Neural cell (in vitro differentiated cells): ENCODE data around the gene MACF1. TPM values are rescaled to one million over a fixed set of nuclear protein-coding genes. Genes with fewer than 3 reads are reported as not detected.

Source experiments
- H2AFZ ChIP-seq: fragments of 200-600, 300-800 bp; sonication (generic), shearing (Covaris generic); 2 replicates; pipeline ENCODE4 v1.6.0; 2014; ENCODE audit warnings: low read depth, mild to moderate bottlenecking, antibody characterized with exemption, low read length, moderate library complexity
- H3F3A ChIP-seq: fragments of 200-600 bp; shearing (Covaris generic); 2 replicates; pipeline ENCODE4 v1.6.1; 2016; ENCODE audit warnings: mild to moderate bottlenecking, moderate library complexity, mixed read lengths, antibody characterized with exemption, low read length; ENCODE audit not compliant: insufficient read depth, poor library complexity, severe bottlenecking
- H3K27ac ChIP-seq: fragments of 200-600, 300-800 bp; sonication (generic), shearing (Covaris generic); 2 replicates; pipeline ENCODE4 v1.5.1; 2014; ENCODE audit warnings: mild to moderate bottlenecking, low read length, moderate library complexity
- H3K27me3 ChIP-seq: fragments of 300-800, 200-600 bp; sonication (generic), shearing (Covaris generic); 2 replicates; pipeline ENCODE4 v1.6.0; 2014; ENCODE audit warnings: mild to moderate bottlenecking, low read depth, low read length, moderate library complexity; ENCODE audit not compliant: insufficient read depth
- H3K36me3 ChIP-seq: fragments of 300-800, 200-600 bp; sonication (generic), shearing (Covaris generic); 2 replicates; pipeline ENCODE4 v1.5.1; 2014; ENCODE audit warnings: mild to moderate bottlenecking, antibody characterized with exemption, low read length, moderate library complexity; ENCODE audit not compliant: insufficient read depth
- H3K4me2 ChIP-seq: fragments of 300-800, 200-600 bp; sonication (generic), shearing (Covaris generic); 2 replicates; pipeline ENCODE4 v1.6.0; 2014; ENCODE audit warnings: mild to moderate bottlenecking, low read length
- H3K4me3 ChIP-seq: fragments of 300-800, 200-600 bp; sonication (generic), shearing (Covaris generic); 2 replicates; pipeline ENCODE4 v1.5.1; 2014; ENCODE audit warnings: mild to moderate bottlenecking, low read length, moderate library complexity
- H3K79me2 ChIP-seq: fragments of 200-600 bp; shearing (Covaris generic); replicated peaks from 2 replicates; pipeline ENCODE4 v1.6.0; 2014; ENCODE audit warnings: mild to moderate bottlenecking, low read length, moderate library complexity; ENCODE audit not compliant: insufficient read depth
- H3K9ac ChIP-seq: fragments of 300-800, 200-600 bp; sonication (generic), shearing (Covaris generic); 2 replicates; pipeline ENCODE4 v1.6.1; 2016; ENCODE audit warnings: mild to moderate bottlenecking, low read length, mixed read lengths
- H3K9me2 ChIP-seq: fragments of 200-600 bp; shearing (Covaris generic); 2 replicates; pipeline ENCODE4 v1.6.1; 2016; ENCODE audit warnings: mild to moderate bottlenecking, low read length, mixed read lengths; ENCODE audit not compliant: insufficient read depth
- H3K9me3 ChIP-seq: fragments of 200-600, 300-800 bp; sonication (generic), shearing (Covaris generic); 2 replicates; pipeline ENCODE4 v1.6.1; 2016; ENCODE audit warnings: mild to moderate bottlenecking, mixed run types, low read length, moderate library complexity, mixed read lengths
- H4K20me1 ChIP-seq: fragments of 200-600 bp; shearing (Covaris generic); 2 replicates; pipeline ENCODE4 v1.6.1; 2016; ENCODE audit warnings: mild to moderate bottlenecking, mixed run types; ENCODE audit not compliant: insufficient read depth
- CTCF ChIP-seq: fragments of 450-650 bp; IDR thresholded peaks from 2 replicates; pipeline ENCODE4 v1.5.1; 2014; ENCODE audit warnings: antibody characterized with exemption, mild to moderate bottlenecking, moderate library complexity; ENCODE audit not compliant: poor library complexity, severe bottlenecking
- EP300 ChIP-seq: fragments of 450-650 bp; conservative IDR thresholded peaks from 2 replicates; pipeline ENCODE4 v1.6.1; 2014; ENCODE audit warnings: antibody characterized with exemption, mild to moderate bottlenecking, moderate library complexity; ENCODE audit not compliant: poor library complexity, severe bottlenecking
- EZH2 ChIP-seq: fragments of 200-600, 300-800 bp; shearing (Covaris generic), sonication (generic); IDR thresholded peaks from 2 replicates; pipeline ENCODE4 v1.6.1; 2014; ENCODE audit warnings: antibody characterized with exemption, low read length, borderline replicate concordance, mild to moderate bottlenecking; ENCODE audit not compliant: insufficient read depth, poor library complexity, severe bottlenecking
- MXI1 ChIP-seq: fragments of 450-650 bp; conservative IDR thresholded peaks from 2 replicates; pipeline ENCODE4 v1.6.1; 2014; ENCODE audit warnings: antibody characterized with exemption, mild to moderate bottlenecking; ENCODE audit not compliant: poor library complexity, severe bottlenecking
- POLR2AphosphoS5 ChIP-seq: IDR thresholded peaks from 2 replicates; pipeline ENCODE4 v1.6.1; 2012
- RAD21 ChIP-seq: fragments of 450-650 bp; conservative IDR thresholded peaks from 2 replicates; pipeline ENCODE4 v1.6.1; 2014; ENCODE audit warnings: antibody characterized with exemption, mild to moderate bottlenecking, moderate library complexity
- REST ChIP-seq: IDR thresholded peaks from 2 replicates; pipeline ENCODE4 v1.6.1; 2012; ENCODE audit warnings: borderline replicate concordance
- SMC3 ChIP-seq: fragments of 450-650 bp; conservative IDR thresholded peaks from 2 replicates; pipeline ENCODE4 v1.6.1; 2014; ENCODE audit warnings: antibody characterized with exemption, mild to moderate bottlenecking, moderate library complexity; ENCODE audit not compliant: poor library complexity
- TAF1 ChIP-seq: IDR thresholded peaks from 2 replicates; pipeline ENCODE4 v1.6.1; 2012; ENCODE audit warnings: low read depth
- polyA plus RNA-seq: library from polyadenylated mRNA; depleted of rRNA; stranded (reverse); fragments of >200 nt; gene quantifications from 2 replicates; pipeline ENCODE4 v1.2.3, GENCODE V29; 2014

The MACF1 gene
- polyA plus RNA-seq, 1 donor from 2014 or later, result 176 TPM

GRCh38 chr1:39393645-39394044, 189.2 kb downstream of the MACF1 start:
- Histone ChIP-seq H3K27me3 (no peaks in the 10 kb centered on the region), H3K36me3 (no peaks in the 10 kb centered on the region), H3F3A (no peaks in the 10 kb centered on the region), H2AFZ (no peak overlapping the region), H3K27ac (no peak overlapping the region), H3K9me2 (no peaks in the 10 kb centered on the region), H4K20me1 (peaks cover 5% of the 10 kb centered on the region), H3K4me3 (no peak overlapping the region), H3K9ac (no peak overlapping the region), H3K9me3 (no peaks in the 10 kb centered on the region), H3K79me2 (peaks cover 64% of the 10 kb centered on the region), H3K4me2 (no peak overlapping the region)
- TF ChIP-seq EZH2 (no peak), POLR2AphosphoS5 (no peak), REST (no peak), EP300 (no peak), SMC3 (no peak), MXI1 (no peak), RAD21 (no peak), TAF1 (no peak), CTCF (no peak)

GRCh38 chr1:39394059-39394458, 189.6 kb downstream of the MACF1 start:
- TF ChIP-seq POLR2AphosphoS5 (no peak), TAF1 (no peak), EP300 (no peak), CTCF (no peak), REST (no peak), SMC3 (no peak), MXI1 (no peak), RAD21 (no peak), EZH2 (no peak)
- H3K27ac ChIP-seq, result no peak overlapping the region
- H3K4me2 ChIP-seq, result no peak overlapping the region
- no peak overlapping the region for H3K4me3 ChIP-seq
- no peaks in the 10 kb centered on the region for H3K36me3 ChIP-seq
- H2AFZ ChIP-seq, result no peak overlapping the region
- H3K79me2 ChIP-seq, result peaks cover 64% of the 10 kb centered on the region
- no peaks in the 10 kb centered on the region for H3K27me3 ChIP-seq
- H3K9me2 ChIP-seq, result no peaks in the 10 kb centered on the region
- H3K9ac ChIP-seq, result no peak overlapping the region
- no peaks in the 10 kb centered on the region for H3K9me3 ChIP-seq
- peaks cover 5% of the 10 kb centered on the region for H4K20me1 ChIP-seq
- H3F3A ChIP-seq, result no peaks in the 10 kb centered on the region
